Measurements from ENCODE around the gene SYCE3.

SYCE3 gene

GRCh38 chr22:50605613-50606074, 42.9 kb upstream of the SYCE3 start:
- H3K36me3 ChIP-seq, result peaks cover 46% of the 10 kb centered on the region

GRCh38 chr22:50605002-50605612, 42.4 kb upstream of the SYCE3 start:
- peaks cover 7% of the 10 kb centered on the region for H3K4me1 ChIP-seq
- peaks cover 46% of the 10 kb centered on the region for H3K36me3 ChIP-seq
- no peak overlapping the region for H3K4me3 ChIP-seq (ENCODE audit: low read depth, low read length)
- H3K9me3 ChIP-seq, result no peaks in the 10 kb centered on the region
- no peak for DNase-seq
- no peak for TF ChIP-seq CTCF (IDR thresholded peaks at IDR 0.05; ENCODE audit: low read depth, low read length)
- no peaks in the 10 kb centered on the region for H3K27me3 ChIP-seq

More at GRCh38 chr22:50605613-50606074, 42.9 kb upstream of the SYCE3 start:
- H3K27me3 ChIP-seq, result no peaks in the 10 kb centered on the region
- no peak overlapping the region for H3K4me3 ChIP-seq (ENCODE audit: low read depth, low read length)
- no peak for TF ChIP-seq CTCF (IDR thresholded peaks at IDR 0.05; ENCODE audit: low read depth, low read length)
- peaks cover 7% of the 10 kb centered on the region for H3K4me1 ChIP-seq
- DNase-seq, result no peak
- H3K9me3 ChIP-seq, result no peaks in the 10 kb centered on the region

GRCh38 chr22:50604256-50605001, 41.7 kb upstream of the SYCE3 start:
- no peak overlapping the region for H3K4me3 ChIP-seq (ENCODE audit: low read depth, low read length)
- TF ChIP-seq CTCF (IDR thresholded peaks at IDR 0.05; ENCODE audit: low read depth, low read length), result no peak
- peaks cover 7% of the 10 kb centered on the region for H3K4me1 ChIP-seq
- peaks cover 46% of the 10 kb centered on the region for H3K36me3 ChIP-seq
- no peaks in the 10 kb centered on the region for H3K9me3 ChIP-seq
- DNase-seq, result no peak
- H3K27me3 ChIP-seq, result no peaks in the 10 kb centered on the region

GRCh38 chr22:50603511-50604255, 41.0 kb upstream of the SYCE3 start:
- TF ChIP-seq CTCF (IDR thresholded peaks at IDR 0.05; ENCODE audit: low read depth, low read length), result no peak
- H3K36me3 ChIP-seq, result peaks cover 46% of the 10 kb centered on the region
- H3K4me3 ChIP-seq (ENCODE audit: low read depth, low read length), result no peak overlapping the region
- H3K9me3 ChIP-seq, result no peaks in the 10 kb centered on the region
- peaks cover 7% of the 10 kb centered on the region for H3K4me1 ChIP-seq
- DNase-seq, result no peak
- H3K27me3 ChIP-seq, result no peaks in the 10 kb centered on the region

GRCh38 chr22:50602338-50602700, 39.6 kb upstream of the SYCE3 start:
- no peaks in the 10 kb centered on the region for H3K9me3 ChIP-seq
- no peak for TF ChIP-seq CTCF (IDR thresholded peaks at IDR 0.05; ENCODE audit: low read depth, low read length)
- H3K4me1 ChIP-seq, result peaks cover 7% of the 10 kb centered on the region
- peaks cover 40% of the 10 kb centered on the region for H3K36me3 ChIP-seq
- DNase-seq, result no peak
- no peak overlapping the region; the same call in 1 of the 2 replicates for H3K4me3 ChIP-seq (ENCODE audit: low read depth, low read length)
- H3K27me3 ChIP-seq, result no peaks in the 10 kb centered on the region
